GM21447 (cell line): Measurements from ENCODE around the gene NPS.

Source experiments
- ATAC-seq: cut with Tn5 transposase; IDR thresholded peaks from one replicate; pipeline ENCODE4 v1.9.1; 2021; ENCODE audit not compliant: unreplicated experiment

The NPS gene, protein sequence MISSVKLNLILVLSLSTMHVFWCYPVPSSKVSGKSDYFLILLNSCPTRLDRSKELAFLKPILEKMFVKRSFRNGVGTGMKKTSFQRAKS

DNA sequence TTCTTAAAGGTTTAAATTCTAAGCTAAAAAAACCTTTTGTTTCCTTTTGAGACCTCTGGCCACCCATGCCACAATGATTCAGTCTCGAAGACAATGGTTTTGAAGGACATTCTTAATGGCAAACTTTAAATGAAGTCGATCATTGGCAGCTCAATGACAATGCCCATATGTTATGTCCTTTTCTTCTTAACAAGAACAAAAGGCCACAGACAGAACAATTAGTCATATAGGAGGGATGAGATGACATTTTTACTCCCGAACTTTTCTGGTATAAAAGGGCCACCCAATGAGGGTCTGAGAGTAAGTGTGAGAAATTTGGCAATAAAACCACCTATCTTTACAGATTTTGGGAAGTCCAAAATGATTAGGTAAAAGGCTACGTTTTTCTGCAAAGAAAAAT lies at the start of gene NPS:
Gene NPS, plus strand, starts transcription at position 301 of the 400 bp plus-strand sequence. Its CDS starts 60 bp downstream, at position 361.
- no peak for ATAC-seq

DNA sequence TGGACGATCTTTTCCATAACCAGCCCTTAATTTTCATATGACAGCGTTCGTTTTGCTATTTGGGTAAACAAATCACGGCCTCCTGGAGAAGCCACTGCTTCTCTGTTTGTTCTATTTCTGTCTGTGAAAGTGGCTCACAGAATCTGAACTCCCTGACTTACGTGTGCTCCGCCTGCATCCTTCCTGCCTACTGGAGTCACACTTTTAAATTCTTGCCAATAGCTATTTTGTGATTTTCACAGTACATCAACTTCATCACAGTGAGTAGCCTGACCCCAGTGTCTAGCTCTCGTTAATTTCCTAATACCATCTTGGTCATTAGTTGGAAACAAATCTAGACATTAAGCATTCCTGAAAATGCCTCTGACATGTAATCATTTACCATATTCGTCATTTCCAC lies 49.0 kb upstream of the NPS start:
- ATAC-seq: no peak

DNA sequence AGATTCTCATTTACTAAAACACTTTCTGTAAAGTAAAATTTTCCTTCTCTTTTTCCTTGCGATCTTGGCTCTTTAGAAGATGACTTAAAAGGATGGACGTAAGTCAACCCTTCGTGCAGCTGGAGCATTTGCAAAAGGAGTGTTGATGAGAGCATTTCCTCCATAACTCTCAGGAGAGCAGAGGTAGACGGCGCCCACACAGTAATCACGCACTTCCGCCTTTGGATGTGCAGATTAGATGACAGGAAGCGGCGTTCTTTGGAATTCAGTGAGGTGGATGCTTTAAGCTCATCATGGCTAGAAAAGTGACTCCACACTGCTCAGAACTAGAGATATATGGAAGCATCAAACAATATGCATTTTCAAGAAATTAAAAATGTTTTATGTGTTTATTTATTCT lies 43.0 kb upstream of the NPS start:
- ATAC-seq: no peak

DNA sequence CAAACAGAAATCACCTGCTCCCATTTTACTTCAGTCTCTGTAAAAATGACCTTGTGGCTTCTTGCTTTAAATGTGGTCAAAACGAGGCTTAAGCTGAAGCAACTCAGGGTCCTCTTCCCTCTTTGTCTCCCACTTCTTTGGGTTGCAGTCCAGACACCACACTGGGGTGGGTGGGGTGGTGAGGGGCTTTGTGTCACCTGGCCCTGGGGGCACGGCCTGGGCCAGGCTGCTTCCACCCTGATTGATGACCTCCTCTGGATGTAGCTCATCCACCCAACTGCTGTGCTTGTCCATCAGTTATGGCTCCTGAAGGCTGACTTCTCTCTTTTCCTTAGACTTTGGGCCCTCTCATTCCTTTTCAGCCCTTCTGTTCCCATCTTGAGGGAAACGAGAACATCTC lies 26.8 kb upstream of the NPS start:
- ATAC-seq: no peak

DNA sequence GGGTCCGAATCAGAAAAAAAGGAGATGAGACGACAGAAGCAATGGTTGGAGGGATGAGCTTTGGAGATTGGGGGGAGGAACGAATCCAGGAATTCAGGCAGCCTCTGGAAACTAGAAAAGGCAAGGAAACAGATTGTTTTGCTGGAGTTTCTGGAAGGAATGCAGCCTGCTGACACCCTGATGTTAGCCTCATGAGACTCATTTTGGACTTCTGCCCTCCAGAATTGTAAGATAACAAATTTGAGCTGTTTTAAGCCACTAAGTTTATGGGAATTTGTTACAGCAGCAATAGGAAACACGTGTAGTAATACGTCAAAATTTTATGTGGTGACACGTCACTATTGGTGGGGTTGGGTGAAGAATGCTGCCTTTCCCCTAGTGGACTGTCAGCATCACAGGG lies 25.6 kb upstream of the NPS start:
- no peak for ATAC-seq

DNA sequence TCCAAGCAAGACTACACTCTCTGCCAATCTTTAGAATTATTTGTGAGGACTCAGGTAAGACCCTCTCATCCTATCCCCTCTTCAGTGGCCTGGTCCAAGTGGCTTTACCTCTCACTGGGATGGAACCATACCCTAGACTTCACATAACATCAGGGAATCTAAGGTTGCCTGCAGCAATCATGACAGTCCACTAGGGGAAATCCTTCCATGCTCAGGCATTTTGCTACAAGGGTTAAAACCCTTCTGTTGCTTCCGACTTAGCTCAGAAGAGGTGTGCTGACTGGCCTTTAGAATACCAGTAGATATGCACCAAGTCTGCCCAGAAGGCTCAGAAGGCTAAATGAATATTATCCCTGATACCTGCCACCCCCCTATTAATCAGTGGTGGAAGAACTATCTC lies 24.9 kb upstream of the NPS start:
- ATAC-seq: no peak

DNA sequence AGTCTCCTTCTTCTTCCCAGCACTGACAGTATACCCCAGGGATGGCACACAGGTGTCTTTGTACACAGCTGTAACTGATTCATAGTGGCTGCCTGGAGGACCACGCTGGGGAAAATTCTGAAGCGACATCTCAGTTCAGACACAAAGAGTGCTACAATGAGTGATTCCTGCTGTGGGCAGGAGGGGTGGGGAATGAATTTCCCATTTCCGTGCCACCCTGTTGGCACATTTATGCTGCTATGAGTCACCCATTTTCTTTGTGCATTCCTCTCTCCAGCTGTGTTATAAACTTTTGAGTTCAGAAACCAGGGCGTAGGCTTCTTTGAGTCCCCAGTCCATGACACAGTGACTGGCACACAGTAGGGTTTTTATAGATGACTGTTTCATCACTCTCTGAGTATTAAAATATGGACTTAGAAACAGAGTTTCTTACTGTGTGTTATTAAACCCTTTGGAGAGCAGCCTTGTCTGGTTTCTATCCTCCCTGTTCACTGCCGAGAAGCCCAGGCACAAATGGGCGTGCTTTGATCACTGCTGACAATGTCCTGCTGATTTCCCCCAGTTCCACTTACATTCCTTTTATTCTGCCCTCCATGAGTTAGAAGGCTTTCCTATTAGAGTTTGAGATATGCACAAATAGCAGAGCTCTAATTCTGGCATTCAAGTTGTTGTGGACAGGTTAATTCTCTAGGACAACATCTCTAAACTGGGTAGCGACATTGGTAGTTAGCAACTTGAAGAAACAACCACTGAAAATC lies 24.0 kb upstream of the NPS start:
- ATAC-seq: no peak

DNA sequence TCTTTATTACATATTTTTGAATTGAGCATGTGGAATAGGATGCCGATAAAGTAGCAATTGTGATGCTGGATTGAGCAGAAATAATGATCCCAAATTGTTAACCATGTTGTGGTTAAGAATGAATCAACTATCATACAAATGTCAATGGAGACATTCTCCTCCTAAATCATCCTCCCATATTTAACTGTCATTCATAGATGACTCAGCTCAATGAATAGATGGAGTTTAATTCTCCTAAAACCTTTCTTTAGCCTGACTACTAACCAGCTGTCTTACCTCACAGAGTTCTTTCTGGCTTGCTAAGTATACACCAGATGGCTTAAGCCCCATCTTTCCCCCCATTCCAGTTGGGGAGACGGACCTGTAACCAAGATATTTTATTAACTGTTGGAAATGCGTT lies 23.4 kb upstream of the NPS start:
- ATAC-seq: no peak

DNA sequence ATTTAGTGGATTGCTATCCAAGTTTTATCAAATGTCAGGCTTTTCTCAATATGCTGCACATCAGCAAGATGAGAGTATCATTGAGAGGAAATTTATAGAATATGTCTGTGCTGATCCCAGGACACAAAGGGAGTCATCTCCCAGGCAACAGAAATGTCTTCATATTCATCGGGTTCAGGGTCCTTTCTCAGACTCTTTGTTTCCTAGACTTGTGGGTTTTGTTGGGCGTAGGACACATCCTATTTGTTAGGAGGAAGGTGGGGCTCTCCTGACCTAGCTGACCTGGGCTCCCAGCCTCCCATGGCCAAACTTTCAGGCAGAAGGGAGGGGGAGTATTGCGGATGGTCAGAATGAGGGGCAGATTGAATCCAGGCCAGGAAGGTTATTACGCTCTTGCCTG lies 22.9 kb upstream of the NPS start:
- ATAC-seq: no peak

DNA sequence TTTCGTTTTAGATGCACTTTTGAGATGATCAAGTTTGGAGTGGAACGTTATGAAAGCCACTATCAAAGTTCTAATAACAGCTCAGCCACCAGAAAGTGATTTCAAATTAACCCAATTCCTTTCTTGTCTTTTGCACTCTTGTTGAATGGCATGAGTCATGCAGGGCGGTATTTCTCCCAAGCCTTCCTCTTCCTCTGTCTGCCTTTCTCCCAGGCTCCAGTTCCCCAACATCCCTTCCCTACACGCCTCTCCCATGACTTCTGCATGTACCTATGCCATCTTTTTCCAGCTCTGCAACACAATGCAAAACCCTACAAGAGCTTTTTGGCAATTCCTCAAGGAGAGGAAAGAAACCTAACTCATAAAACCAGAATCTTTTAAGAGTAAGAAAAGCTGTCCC lies 21.8 kb upstream of the NPS start:
- ATAC-seq: no peak

DNA sequence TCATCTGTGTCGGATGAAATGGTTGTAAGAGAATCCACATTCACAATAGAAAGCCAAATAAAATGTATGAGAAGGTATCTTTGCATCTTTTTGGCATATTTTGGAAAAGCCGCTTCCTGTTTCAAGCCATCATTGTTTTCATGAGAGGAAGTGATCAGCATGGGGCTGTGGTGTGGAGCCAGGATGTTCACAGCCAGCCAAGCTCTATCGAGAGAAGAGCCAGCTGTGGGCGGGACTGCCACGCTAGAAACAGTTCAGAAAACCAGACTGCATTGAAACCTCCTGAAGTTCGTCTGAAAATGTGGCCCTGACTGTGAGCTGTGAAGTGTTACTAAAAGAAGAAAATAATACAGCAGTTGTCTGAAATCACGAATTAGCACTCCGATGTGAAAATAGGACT lies 21.2 kb upstream of the NPS start:
- no peak for ATAC-seq

DNA sequence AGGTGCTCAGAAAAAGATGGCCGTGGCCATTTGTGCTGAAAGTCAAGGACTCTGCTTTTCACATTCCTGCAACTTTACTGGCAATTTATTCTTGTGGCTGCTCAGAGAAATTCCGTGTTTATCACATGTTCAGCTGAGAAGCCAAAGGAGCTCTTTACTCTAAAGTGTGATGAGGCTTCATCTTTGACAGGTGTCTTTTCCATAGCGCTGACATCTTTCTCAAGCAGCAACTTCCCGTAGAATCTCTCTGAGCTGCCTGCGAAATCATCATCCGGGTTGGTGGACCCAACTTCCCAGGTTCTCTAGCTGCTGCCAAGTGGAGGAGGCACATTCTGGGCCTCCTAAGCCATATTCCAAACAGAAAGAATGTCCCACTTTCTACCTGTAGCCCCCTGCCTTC lies 16.9 kb upstream of the NPS start:
- no peak for ATAC-seq

DNA sequence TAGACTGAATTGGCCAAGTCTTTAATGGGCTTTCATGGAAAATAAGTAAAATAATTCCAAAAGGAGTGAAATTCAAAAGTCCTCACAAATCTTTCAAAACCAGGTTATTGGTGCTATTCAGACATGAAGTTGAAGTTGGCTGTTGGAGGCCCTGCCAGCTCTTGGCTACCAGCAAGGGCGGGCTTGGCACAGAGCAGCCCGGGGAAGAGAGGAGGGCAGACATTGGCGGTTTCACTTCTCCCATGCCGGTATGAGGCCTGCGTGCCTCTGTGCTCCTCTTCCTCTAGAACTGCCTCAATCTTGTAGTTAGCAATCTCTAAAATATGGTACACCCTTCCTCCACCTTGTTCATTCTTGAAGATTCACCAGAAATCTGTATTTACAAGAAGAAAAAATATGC lies 16.4 kb upstream of the NPS start:
- ATAC-seq: no peak

DNA sequence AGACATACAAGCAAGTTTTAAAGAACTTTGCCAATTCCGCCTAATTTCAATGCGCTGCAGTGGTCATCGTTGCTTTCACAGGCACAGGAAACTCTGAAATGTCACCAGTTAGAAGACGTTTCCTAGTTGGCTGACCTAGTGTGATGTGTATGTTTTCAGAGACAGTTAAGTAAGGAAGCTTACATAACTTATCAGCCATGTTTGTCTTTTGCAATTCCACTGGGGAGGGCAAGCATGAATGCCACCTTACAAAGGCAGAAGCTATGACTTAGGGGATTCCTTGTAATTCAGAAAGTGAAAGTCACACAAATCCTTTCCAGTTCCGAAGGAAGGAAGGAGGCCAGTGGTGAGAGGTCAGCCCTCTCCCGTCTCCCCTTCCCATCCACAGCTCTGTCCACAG lies 15.0 kb upstream of the NPS start:
- ATAC-seq: no peak

DNA sequence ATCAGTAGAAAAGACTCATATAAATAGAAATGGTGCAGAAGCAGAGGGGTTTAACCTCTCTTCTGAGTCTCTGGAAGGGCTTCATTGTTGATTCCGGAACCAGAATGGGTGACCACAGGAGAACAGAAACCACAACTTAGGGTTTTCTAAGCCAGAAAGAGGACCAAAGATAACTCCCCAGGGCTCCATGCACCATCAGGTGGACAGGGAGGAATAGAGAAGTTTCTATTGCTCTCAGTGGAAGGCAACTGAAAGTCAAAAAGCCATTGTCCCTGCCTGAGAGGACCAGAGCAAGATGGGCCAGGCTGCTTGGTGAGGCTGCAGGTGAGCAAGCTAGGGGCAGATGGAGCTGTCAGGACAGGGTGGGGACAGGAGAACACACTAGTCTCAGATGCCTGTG lies 14.6 kb upstream of the NPS start:
- no peak for ATAC-seq

DNA sequence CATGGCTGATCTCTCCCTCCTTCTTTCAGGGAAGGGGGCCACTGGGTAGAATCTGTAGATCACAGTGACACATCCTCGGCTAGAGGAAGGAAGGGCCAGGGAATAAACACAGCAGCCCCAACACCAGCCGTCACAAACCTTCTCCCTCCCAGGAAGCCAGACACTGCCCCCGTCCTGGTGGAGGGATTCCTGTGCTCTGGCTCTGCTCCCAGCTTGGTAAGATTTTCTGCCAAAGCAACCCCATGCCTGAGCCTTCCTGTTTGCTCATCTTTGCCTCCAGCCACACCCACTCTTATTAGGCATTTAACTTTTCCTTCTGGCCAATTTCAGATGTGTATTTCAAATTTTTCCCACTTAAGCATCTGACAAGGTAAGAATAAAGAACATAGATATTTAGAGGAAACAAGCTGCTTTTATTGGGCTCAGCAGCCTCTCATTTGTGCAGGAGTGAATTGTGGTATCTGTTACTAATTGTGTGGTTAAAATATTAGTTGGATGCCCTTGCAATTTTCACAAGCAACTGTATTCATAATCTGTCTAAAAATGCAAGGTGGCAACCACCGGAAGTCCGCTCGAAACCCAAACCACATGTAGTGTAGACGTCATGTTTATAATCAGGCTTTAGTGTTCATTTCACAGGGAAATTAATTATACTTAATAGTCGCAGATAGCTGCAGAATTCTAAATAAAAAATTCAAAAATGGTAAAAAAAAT lies 13.2 kb upstream of the NPS start:
- no peak for ATAC-seq

DNA sequence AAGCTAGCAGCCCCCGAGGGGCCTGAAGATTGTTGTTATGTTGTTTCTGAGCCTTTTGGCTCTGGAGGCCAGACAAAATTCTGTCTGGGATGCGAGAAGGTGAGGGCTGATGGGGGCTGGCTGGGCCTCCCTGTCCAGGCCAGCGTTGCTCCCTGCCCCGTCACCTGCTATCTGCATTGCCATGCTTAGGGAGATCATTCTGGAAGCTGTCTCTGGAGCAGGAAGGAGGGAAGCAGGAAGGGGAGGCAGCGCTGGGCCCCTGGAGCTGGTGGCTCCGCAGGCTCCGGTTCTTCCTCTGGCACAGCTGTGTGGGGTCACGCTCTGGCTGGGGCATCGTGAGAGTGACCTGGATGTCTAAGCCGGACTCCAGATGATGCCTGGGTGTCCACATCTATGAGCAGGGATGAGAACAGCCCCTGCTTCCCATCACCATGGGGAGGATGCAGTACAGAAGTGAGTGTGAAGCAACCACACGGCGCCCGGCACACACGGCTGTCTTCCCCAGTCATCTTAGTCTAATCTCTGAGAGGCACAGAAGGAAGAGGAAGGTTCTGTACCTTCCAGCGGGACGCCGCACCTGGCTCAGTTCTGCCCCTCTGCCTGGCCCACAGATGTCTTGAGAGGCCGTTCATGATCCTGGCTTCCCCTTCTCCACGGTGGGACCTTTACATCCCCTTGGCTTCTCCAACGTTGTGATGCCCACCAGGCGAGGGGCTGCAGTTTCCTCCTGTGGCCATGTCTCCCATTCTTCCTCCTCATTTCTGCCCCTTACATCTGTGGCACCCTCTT lies 11.9 kb upstream of the NPS start:
- ATAC-seq: no peak

DNA sequence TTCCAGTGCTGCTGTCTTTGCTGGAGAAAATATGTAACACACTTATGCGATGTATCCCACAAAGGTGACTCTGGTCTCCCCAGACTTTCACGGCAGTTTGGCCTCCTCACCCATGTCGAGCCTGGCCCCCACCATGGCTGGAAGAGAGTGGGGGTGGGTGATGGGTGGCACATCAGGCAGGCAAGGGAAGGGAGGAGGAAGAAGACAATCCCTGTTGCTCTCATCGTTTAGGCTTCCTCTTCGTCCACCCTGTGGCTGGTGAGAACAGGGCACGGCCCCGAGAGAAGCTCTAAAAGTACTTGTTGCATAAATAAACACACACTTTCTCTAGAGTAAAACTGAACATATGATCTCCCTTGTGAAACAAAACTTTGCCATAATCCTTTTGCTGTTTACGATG lies 11.2 kb upstream of the NPS start:
- ATAC-seq: no peak

DNA sequence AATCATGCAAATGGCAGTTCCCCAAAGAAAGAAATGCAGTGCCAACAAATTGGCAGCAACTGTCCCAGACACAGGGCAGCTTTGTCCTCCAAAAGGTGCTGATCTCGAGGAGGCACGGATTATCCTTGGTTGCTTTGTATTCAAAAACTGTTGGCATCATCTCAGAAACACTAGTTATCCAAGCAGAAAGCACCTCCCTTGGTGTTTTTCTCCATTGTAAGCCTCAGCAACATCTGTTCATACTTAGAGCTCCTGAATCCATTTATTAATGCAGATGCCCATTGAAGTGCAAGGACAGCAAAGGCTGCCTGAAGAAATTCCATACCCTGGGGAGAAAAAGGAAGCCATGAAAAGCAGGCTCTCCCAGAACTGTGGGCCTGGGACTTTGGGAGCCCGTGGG lies 1.1 kb upstream of the NPS start:
- no peak for ATAC-seq

DNA sequence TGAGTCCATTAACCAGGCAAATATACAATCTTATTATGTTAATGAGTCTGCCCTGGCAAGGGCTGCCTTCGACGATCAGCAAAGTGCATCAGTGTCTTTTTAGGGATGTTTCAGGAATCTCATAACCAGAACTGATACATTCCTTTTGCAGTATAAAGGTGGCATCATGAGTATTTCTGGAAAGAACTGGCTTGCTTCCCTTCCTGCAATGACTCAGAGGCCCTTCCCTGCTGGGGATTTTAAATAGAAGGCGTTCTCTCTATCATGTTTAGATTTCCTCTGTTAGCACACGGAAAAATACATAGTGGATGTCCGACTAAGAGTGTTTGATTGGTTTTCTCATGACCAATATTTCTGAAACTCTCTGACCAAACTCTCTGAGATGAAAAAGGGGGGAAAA lies 1.8 kb downstream of the NPS start:
- no peak for ATAC-seq

DNA sequence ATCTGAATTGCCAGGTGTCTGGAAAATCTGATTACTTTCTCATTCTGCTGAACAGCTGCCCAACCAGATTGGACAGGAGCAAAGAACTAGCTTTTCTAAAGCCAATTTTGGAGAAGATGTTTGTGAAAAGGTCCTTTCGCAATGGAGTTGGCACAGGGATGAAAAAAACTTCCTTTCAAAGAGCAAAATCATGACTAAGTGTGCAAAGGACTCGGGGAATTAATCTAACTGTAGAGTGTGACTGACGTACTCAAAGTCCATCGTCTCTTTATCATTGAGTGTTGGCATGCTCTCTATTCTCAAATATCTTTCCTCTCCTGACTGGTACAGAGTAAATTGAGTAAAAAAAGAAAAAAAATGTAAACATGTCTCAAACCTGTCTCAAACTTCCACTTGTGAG lies 3.3 kb downstream of the NPS start:
- ATAC-seq: no peak

DNA sequence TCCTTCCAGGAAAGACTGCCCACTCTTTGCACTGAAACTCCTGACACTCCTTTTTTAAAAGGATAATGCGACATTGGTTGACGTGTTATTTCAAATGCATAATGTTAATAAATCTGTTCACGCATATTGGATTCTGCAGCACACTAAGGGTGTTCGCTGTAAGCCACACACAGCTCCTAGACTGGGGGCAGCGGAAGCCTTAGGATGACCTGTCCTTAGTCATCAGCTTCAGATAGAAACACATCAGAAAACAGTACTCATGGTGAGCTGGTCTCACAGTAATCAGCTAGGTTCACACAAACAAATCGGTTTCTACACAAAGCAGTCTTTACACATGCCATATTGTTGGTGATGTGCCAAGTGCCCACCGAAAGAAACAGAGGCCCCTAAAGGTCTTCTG lies 4.3 kb downstream of the NPS start:
- ATAC-seq: no peak
